Posterior vena cava (tissue), 2 donors: ENCODE data around the gene C3. TPM values are rescaled to one million over a fixed set of nuclear protein-coding genes. Genes with fewer than 3 reads are reported as not detected.

Experiments used
- DNase-seq: peaks from one replicate; pipeline ENCODE4 v3.0.0-alpha.2; 2020; ENCODE audit warnings: low spot score
- intact Hi-C, 2 donors: fragments of 100-400 bp; cut with DNase I; formaldehyde crosslinking; loops; one replicate each; pipeline versions ENCODE4 v1.14.1 to v1.14.2; 2022 to 2023
- total RNA-seq, 2 donors: library from RNA; stranded (reverse); fragmentation: NEBNext Ultra II Directional; extraction: Animal tissue kit (Norgen Biotek cat#: 25700); gene quantifications; one replicate each; pipeline ENCODE4 v1.2.1, GENCODE V29; 2021
- donor health status: DM: yes; HTN: yes; CAD: no.
- donor health status: DM: yes; HTN: yes; CAD: no.

Gene C3
- total RNA-seq, 2 donors from 2014 or later = 929 to 2,763 TPM

- DNase-seq = peak; percentile 67
- intact Hi-C loops = no loop called here
Observed at GRCh38 chr19:6705931-6706632, 14.4 kb downstream of the C3 start.

DNA sequence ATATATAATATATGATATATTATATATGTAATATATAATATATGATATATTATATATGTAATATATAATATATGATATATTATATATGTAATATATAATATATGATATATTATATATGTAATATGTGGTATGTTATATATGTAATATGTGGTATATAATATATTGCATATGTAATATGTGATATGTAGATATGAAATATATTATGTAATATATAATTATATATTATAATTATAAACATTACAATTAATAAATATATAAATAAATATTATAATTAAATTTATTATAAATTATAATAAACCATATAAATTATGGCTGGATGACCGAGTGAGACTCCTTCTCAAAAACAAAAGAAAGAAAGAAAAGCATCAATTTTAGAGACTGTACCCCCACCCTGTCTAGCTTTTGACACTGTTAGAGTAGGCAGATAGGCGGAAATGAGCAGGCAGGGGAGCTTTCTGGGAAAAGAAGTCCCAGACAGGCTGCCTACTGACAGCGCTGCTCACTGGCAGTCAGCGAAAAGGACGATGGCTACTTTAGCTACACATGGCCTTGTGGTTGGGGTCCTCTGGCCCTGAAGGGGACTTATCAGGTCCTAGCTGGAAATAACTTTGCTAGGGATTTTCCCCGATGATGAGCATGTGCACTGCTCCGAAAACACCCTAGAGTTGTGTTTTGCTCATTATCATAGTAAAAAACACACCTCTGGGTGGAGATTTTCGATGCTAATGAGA lies 19.7 kb downstream of the C3 start:
- intact Hi-C loops = no loop called here
- DNase-seq = peak; percentile 7

DNA sequence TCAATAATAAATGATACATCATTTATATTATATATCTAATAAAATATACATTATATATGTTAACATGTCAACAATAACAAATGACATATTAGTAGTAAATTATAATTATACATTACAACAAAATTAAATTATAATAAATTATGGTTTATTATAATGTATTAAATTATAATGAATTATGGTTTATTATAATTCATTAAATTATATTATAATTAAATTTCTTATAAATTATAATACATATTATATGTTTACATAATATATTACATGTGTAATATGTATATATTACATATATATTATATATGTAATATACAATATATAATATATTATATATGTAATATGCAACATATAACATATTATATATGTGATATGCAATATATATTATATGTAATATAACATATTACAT lies 20.5 kb downstream of the C3 start:
- no peak for DNase-seq
- intact Hi-C loops = no loop called here

GRCh38 chr19:6697291-6697690 lies 23.2 kb downstream of the C3 start:
- DNase-seq = peak; percentile 49
- intact Hi-C loops = no loop called here

- peak; percentile 58 for DNase-seq
- intact Hi-C loops = no loop called here
Observed at GRCh38 chr19:6696239-6696820, 24.1 kb downstream of the C3 start.

DNA sequence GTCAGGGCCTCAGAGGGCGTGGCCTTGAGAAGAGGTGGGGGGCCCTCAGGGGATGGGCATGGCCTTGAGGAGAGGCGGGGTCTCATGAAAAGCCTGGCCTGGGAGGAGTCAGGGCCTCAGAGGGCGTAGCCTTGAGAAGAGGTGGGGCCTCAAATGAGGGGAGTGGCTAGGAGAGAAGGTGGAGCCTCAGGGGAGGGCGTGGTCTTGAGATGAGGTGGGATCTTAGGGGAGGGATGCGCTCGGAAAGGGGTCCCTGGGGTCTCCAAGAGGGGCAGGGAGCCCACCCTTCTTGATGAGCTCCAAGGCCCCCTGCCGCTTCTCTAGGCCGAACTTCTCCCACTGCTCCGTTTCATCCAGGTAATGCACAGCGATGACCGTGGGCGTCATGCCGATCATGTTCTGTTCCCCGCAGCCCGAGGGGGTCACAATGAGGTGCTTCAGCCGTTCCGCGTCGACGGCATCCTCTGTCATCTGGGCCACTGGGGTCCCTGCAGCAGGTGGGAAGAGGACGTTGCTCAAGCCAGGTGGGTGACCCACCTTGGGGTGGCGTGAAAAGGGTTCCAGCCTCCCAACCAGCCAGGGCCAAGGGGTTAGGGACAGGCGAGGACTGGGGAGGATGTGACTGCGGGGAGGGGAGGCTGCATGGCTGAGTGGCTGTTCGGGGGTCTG lies 26.2 kb downstream of the C3 start:
- DNase-seq = peak; percentile 75

DNA sequence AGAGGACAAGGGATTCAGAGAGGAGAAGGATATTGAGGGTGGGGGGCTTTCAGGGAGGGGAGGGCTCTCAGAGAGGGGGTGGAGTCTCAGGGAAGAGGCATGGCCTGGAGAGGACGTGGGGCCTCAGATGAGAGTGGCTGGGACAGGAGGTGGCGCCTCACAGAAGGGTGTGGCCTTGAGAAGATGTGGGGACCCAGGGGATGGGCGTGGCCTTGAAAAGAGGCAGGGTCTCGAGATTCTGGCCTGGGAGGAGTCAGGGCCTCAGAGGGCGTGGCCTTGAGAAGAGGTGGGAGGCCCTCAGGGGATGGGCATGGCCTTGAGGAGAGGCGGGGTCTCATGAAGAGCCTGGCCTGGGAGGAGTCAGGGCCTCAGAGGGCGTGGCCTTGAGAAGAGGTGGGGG lies 26.8 kb downstream of the C3 start:
- intact Hi-C loops = no loop called here
- DNase-seq = peak; percentile 75

More for the DNA sequence above, 26.2 kb downstream of the C3 start:
- intact Hi-C loops = no loop called here

GRCh38 chr19:6693056-6693471 lies 27.4 kb downstream of the C3 start:
- DNase-seq = peak; percentile 57
- intact Hi-C loops = no loop called here

DNA sequence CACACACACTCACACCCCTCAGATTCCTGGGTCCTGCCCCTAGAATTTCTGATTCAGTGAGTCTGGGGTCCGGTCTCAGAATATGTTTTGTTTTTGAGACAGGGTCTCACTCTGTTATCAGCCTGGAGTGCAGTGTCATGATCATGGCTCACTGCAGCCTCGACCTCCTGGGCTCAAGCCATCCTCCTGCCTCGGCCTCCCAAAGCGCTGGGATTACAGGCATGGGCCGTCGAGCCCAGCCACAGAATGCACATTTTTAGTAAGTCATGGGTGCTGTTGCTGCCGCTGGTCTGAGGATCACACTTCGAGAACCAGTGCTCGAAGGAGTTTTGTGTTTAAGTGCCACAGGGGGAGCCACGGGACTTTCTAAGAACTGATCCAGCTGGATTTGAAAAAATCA lies 28.4 kb downstream of the C3 start:
- intact Hi-C loops = no loop called here
- peak; percentile 25 for DNase-seq

- peak; percentile 40 for DNase-seq
- intact Hi-C loops = no loop called here
Observed at GRCh38 chr19:6691342-6691741, 29.1 kb downstream of the C3 start.

- intact Hi-C loops = no loop called here
- DNase-seq = peak; percentile 11
Observed at GRCh38 chr19:6690160-6690885, 30.1 kb downstream of the C3 start.

GRCh38 chr19:6687114-6687513 lies 33.3 kb downstream of the C3 start:
- DNase-seq = peak; percentile 30
- intact Hi-C loops = no loop called here

DNA sequence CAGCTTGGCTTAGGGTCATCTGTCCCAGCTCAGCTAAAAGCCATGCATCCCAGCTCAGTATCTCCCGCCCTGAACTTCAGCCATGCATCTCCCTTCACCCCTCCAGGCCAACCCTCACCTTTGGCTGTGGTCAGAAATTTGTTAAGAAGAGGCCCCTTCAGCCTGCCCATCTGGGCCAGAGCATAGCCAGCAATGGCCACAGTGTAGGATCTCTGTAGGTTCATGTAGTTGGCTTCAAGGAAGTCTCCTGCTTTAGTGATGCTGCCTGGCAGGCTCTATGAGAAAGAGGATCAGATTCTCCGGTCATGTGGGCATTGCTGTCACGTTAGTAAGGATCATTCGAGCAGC lies 33.8 kb downstream of the C3 start:
- intact Hi-C loops = no loop called here
- DNase-seq = peak; percentile 19

DNA sequence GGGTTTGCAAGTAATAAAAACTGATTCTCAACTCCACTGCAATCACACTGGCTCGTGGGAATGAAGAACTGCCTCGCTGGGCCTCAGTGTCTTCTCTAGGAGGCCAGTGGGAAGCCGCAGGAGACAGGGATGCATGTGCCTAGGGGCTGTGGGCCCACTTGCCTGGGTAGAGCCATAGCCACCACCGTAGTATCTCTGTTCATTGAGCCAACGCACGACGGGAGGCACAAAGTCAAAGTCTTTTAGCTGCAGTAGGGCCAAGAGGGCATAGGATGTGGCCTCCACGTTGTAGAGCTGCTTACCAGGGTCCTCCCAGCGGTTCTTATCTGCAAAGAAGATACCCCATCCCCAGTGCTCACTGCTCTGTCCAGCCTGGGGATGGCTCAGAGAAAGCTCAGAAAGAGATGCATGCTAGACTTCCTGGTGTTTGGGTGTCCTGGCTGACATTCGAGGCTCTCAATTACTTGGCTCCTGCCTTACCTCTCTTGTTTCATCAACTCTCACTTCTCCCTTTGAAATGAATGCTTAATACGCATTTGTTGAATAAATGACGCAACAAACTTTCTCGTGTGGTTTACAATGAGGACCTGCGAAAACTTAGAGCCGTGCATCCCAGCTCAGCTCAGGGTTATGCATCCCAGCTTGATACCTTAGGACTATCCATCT lies 34.4 kb downstream of the C3 start:
- DNase-seq = peak; percentile 48
- intact Hi-C loops = no loop called here

DNA sequence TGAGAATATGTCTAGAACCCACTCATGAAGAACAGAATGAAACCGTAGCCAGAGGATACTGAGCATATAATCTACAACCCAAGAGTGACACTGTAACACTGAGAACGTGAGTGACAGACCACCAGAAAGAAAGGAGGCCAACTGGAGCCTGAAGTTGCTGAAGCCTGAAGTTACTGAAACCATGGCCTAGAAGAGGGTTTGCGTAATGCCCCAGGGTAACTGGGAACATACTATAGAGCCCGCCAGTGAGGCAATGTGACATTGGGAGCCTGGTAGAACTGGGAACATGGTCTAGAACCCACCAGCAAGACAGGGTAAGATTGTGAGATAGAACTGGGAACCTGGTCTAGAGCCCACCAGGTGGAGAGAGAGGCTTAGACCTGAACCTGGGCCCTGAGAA lies 35.0 kb downstream of the C3 start:
- intact Hi-C loops = no loop called here
- DNase-seq = peak; percentile 2

DNA sequence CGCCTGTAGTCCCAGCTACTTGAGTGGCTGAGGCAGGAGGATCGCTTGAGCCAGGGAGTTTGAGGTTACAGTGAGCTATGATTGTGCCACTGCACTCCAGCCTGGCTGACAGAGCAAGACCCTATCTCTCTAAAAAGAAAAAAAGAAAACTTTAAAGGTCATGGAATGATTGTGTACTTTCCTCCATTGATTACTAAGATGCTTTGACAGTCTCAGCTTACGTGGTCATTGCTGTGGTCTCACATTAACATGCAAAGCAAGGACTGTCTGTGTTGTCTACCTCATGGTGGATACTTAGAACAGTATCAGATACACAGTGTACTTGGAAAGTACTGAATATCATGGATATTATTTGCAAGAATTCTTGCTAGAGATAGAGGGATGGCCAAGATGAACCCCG lies 36.5 kb downstream of the C3 start:
- intact Hi-C loops = no loop called here

DNA sequence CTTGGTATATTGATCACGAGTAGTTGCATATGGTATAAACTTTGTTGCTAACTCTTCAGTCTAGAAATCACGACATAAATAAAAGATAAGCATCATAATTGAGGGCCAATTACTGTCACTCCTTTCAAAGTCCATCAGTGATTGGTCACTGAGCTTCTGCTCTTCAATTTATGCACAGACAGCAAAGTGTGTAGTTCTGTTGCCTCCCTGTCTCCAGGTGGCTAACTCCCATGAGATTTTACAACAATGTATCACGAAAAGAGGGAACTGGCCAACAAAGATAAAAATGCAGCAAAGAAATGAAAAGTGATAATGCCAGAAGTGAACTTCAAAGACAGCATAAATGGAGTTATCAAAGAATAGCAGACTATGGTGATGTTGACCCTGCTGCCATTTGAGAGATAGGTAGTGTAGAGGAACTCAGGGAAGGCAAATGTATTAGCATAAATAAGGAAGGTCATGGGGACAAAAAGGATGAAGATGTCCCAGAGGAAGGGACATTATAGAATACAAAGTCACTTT lies 37.8 kb downstream of the C3 start:
- DNase-seq = no peak
- intact Hi-C loops = no loop called here

More for the DNA sequence above, 36.5 kb downstream of the C3 start:
- DNase-seq = no peak

DNA sequence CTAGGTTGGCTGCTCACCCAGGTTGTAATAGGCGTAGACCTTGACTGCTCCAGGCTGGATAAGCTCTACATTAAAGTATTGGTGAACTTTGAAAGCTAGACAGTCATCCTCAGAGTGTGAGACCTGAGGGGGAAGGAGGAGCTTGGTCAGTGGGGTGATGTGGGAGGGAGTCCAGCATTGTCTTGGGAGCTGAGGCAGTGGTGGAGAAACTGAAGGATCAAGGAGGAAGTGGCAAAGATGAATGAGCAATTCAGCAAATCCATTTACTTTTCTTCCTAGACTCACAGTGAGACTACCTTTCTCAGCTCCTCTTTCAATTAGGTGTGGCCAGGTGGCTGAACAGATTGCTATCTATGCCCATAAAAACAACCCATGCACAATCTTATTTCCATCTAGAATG lies 40.3 kb downstream of the C3 start:
- DNase-seq = peak; percentile 7
- intact Hi-C loops = no loop called here

- intact Hi-C loops = no loop called here
- DNase-seq = no peak
Observed at GRCh38 chr19:6679139-6679538, 41.3 kb downstream of the C3 start.
